H9 (cell line): ENCODE data around the gene KLHL21. TPM values are rescaled to one million over a fixed set of nuclear protein-coding genes. Genes with fewer than 3 reads are reported as not detected.

Experiments used
- DNase-seq: peaks from one replicate; pipeline ENCODE4 v3.0.0-alpha.2; 2017
- H2AFZ ChIP-seq: one replicate; pipeline ENCODE4 v1.6.1; 2013; ENCODE audit warnings: mild to moderate bottlenecking, low read length, control low read depth, moderate library complexity
- H2AK5ac ChIP-seq: 2 replicates; pipeline ENCODE4 v1.6.1; 2013; ENCODE audit warnings: low read length, control low read depth, mixed read lengths; ENCODE audit not compliant: insufficient read length
- H2BK120ac ChIP-seq: one replicate; pipeline ENCODE4 v1.6.1; 2013; ENCODE audit warnings: low read depth, mild to moderate bottlenecking, low read length, control low read depth, inconsistent platforms; ENCODE audit not compliant: poor library complexity, severe bottlenecking
- H2BK12ac ChIP-seq: 2 replicates; pipeline ENCODE4 v1.6.1; 2013; ENCODE audit warnings: low read length, control low read depth, mixed read lengths, low read depth; ENCODE audit not compliant: insufficient read length
- H2BK15ac ChIP-seq: 2 replicates; pipeline ENCODE4 v1.6.1; 2013; ENCODE audit warnings: low read depth, low read length, control low read depth
- H2BK20ac ChIP-seq: one replicate; pipeline ENCODE4 v1.6.1; 2013; ENCODE audit warnings: low read depth, mild to moderate bottlenecking, low read length, control low read depth, inconsistent platforms; ENCODE audit not compliant: poor library complexity, severe bottlenecking
- H2BK5ac ChIP-seq: 2 replicates; pipeline ENCODE4 v1.6.1; 2013; ENCODE audit warnings: low read length, control low read depth, mixed read lengths; ENCODE audit not compliant: insufficient read length
- H3K14ac ChIP-seq: 2 replicates; pipeline ENCODE4 v1.6.1; 2013; ENCODE audit warnings: low read length, control low read depth; ENCODE audit not compliant: insufficient read depth
- H3K18ac ChIP-seq: 2 replicates; pipeline ENCODE4 v1.6.1; 2013; ENCODE audit warnings: low read depth, mild to moderate bottlenecking, mixed read lengths, low read length, control low read depth; ENCODE audit not compliant: insufficient read length
- H3K23ac ChIP-seq: 2 replicates; pipeline ENCODE4 v1.6.1; 2013; ENCODE audit warnings: low read length, control low read depth, mixed read lengths, low read depth; ENCODE audit not compliant: insufficient read length
- H3K23me2 ChIP-seq: 2 replicates; pipeline ENCODE4 v1.6.1; 2013; ENCODE audit warnings: low read depth, mild to moderate bottlenecking, mixed read lengths, low read length, control low read depth; ENCODE audit not compliant: insufficient read length, poor library complexity, severe bottlenecking
- H3K27ac ChIP-seq: 2 replicates; pipeline ENCODE4 v1.5.1; 2013; ENCODE audit warnings: low read length, control low read depth, mixed read lengths, low read depth; ENCODE audit not compliant: insufficient read length
- H3K27me3 ChIP-seq: 2 replicates; pipeline ENCODE4 v1.6.1; 2013; ENCODE audit warnings: low read length, control low read depth, inconsistent platforms; ENCODE audit not compliant: insufficient read depth
- H3K4ac ChIP-seq: 2 replicates; pipeline ENCODE4 v1.6.1; 2013; ENCODE audit warnings: low read depth, mild to moderate bottlenecking, control low read depth, inconsistent platforms, low read length, moderate library complexity
- H3K4me1 ChIP-seq: 2 replicates; pipeline ENCODE4 v1.6.1; 2013; ENCODE audit warnings: low read length, control low read depth, inconsistent platforms; ENCODE audit not compliant: insufficient read depth
- H3K4me2 ChIP-seq: 2 replicates; pipeline ENCODE4 v1.6.1; 2013; ENCODE audit warnings: low read length, control low read depth, mixed read lengths; ENCODE audit not compliant: insufficient read length, insufficient read depth
- H3K56ac ChIP-seq: 2 replicates; pipeline ENCODE4 v1.6.1; 2013; ENCODE audit warnings: low read depth, mild to moderate bottlenecking, mixed read lengths, low read length, control low read depth; ENCODE audit not compliant: insufficient read length
- H3K79me1 ChIP-seq: 2 replicates; pipeline ENCODE4 v1.6.1; 2013; ENCODE audit warnings: low read depth, mild to moderate bottlenecking, moderate library complexity, low read length, control low read depth, inconsistent platforms; ENCODE audit not compliant: insufficient read depth, poor library complexity, severe bottlenecking
- H3K79me2 ChIP-seq: 2 replicates; pipeline ENCODE4 v1.6.1; 2013; ENCODE audit warnings: low read length, control low read depth, inconsistent platforms; ENCODE audit not compliant: insufficient read depth
- H3K9ac ChIP-seq: 2 replicates; pipeline ENCODE4 v1.6.1; 2013; ENCODE audit warnings: low read length, control low read depth, mixed read lengths; ENCODE audit not compliant: insufficient read length; ENCODE audit errors: extremely low read depth
- H3K9me3 ChIP-seq: one replicate; pipeline ENCODE4 v1.6.1; 2013; ENCODE audit warnings: low read depth, low read length, inconsistent platforms; ENCODE audit not compliant: control insufficient read depth
- H3T11ph ChIP-seq: one replicate; pipeline ENCODE4 v1.6.1; 2013; ENCODE audit warnings: mild to moderate bottlenecking, low read length, control low read depth, inconsistent platforms
- H4K20me1 ChIP-seq: one replicate; pipeline ENCODE4 v1.6.1; 2013; ENCODE audit not compliant: control insufficient read depth, insufficient read length, insufficient read depth
- H4K5ac ChIP-seq: 2 replicates; pipeline ENCODE4 v1.6.1; 2013; ENCODE audit warnings: low read depth, mild to moderate bottlenecking, mixed read lengths, low read length, control low read depth; ENCODE audit not compliant: insufficient read length
- H4K8ac ChIP-seq: replicated peaks from 2 replicates; pipeline ENCODE4 v1.6.1; 2013; ENCODE audit warnings: low read length, control low read depth, mixed read lengths, low read depth; ENCODE audit not compliant: insufficient read length
- H4K91ac ChIP-seq: 2 replicates; pipeline ENCODE4 v1.6.1; 2013; ENCODE audit warnings: low read depth, mild to moderate bottlenecking, moderate library complexity, mixed read lengths, low read length, control low read depth; ENCODE audit not compliant: insufficient read length
- H3K27ac Mint-ChIP-seq, 3 experiments: 2 replicates in 2 of 3; 3 replicates in 1 of 3; pipeline ENCODE4 v1.8.0; 2020 to 2021; ENCODE audit warnings: mixed read lengths in 3 of 3, mild to moderate bottlenecking in 1 of 3, moderate library complexity in 1 of 3
- H3K27me3 Mint-ChIP-seq: 2 replicates; pipeline ENCODE4 v1.8.0; 2021; ENCODE audit warnings: low read depth, mild to moderate bottlenecking, moderate library complexity, mixed read lengths
- H3K36me3 Mint-ChIP-seq, 3 experiments: 2 replicates in 2 of 3; 3 replicates in 1 of 3; pipeline ENCODE4 v1.8.0; 2020 to 2021; ENCODE audit warnings: low read depth in 3 of 3, mixed read lengths in 3 of 3; ENCODE audit not compliant: insufficient read depth in 1 of 3
- H3K4me1 Mint-ChIP-seq, 2 experiments: 2 replicates each; pipeline ENCODE4 v1.8.0; 2020; ENCODE audit warnings: mixed read lengths in 2 of 2
- H3K4me3 Mint-ChIP-seq, 2 experiments: 2 replicates in 1 of 2; 3 replicates in 1 of 2; pipeline ENCODE4 v1.8.0; 2020 to 2021; ENCODE audit warnings: mild to moderate bottlenecking in 2 of 2, mixed read lengths in 2 of 2, moderate library complexity in 1 of 2
- H3K9me3 Mint-ChIP-seq, 2 experiments: 2 replicates in 1 of 2; 3 replicates in 1 of 2; pipeline ENCODE4 v1.8.0; 2020; ENCODE audit warnings: mild to moderate bottlenecking in 2 of 2, mixed read lengths in 2 of 2, moderate library complexity in 1 of 2
- CTCF ChIP-seq: fragments of 200-600 bp; sonication (generic); conservative IDR thresholded peaks from 3 replicates; pipeline ENCODE4 v1.8.0; 2021; ENCODE audit warnings: antibody characterized with exemption, mild to moderate bottlenecking
- WGBS: extraction: QIAGEN DNeasy Blood & Tissue Kit; methylation state at CpG from one replicate; pipeline ENCODE4 v1.1.7; 2013; ENCODE audit warnings: missing lambda C conversion rate, low lambda C conversion rate, mixed read lengths; ENCODE audit not compliant: insufficient read length; ENCODE audit errors: extremely low coverage; 5-methylcytosine and 5-hydroxymethylcytosine counted together
- total RNA-seq: library from RNA; stranded (reverse); gene quantifications from 2 replicates; pipeline ENCODE4 v1.2.1, GENCODE V29; 2021

The KLHL21 gene
- total RNA-seq, 1 experiment from 2014 or later = 31.9 TPM

- Histone ChIP-seq H4K8ac (no peak overlapping the region), H3K4me1 (no peaks in the 10 kb centered on the region)
- no peak for DNase-seq
Observed at GRCh38 chr1:6614929-6615785, 12.5 kb upstream of the KLHL21 start.

More at GRCh38 chr1:6614929-6615785, 12.5 kb upstream of the KLHL21 start:
- H2BK5ac ChIP-seq = no peak overlapping the region
- H3T11ph ChIP-seq = no peak overlapping the region
- H3K56ac ChIP-seq = no peak overlapping the region
- H3K79me2 ChIP-seq = peaks cover 15% of the 10 kb centered on the region; the same call in 1 of the 2 replicates
- H3K27me3 Mint-ChIP-seq = peaks cover 14% of the 10 kb centered on the region
- H2BK20ac ChIP-seq = no peak overlapping the region
- peaks cover 17% of the 10 kb centered on the region for H3K23me2 ChIP-seq
- H3K18ac ChIP-seq = no peak overlapping the region
- peak overlapping the region; percentile 78 for H3K4me2 ChIP-seq
- peak overlapping the region in 2 of 3 experiments; percentile 37 to 55; a peak in 2 of 7 replicates for H3K27ac Mint-ChIP-seq
- no peak overlapping the region for H4K5ac ChIP-seq
- peak overlapping the region; percentile 89; the same call in 1 of the 2 replicates for H3K14ac ChIP-seq
- H2AFZ ChIP-seq = no peak overlapping the region
- no peak overlapping the region for H2AK5ac ChIP-seq
- H2BK120ac ChIP-seq = no peak overlapping the region
- peak overlapping the region; percentile 33 for H3K9ac ChIP-seq
- TF ChIP-seq CTCF = no peak
- H3K27ac ChIP-seq = no peak overlapping the region
- no peaks in the 10 kb centered on the region for H3K27me3 ChIP-seq
- no peaks in the 10 kb centered on the region for H3K9me3 Mint-ChIP-seq
- H3K79me1 ChIP-seq = peaks cover 9% of the 10 kb centered on the region
- no peaks in the 10 kb centered on the region for H3K9me3 ChIP-seq
- H2BK12ac ChIP-seq = no peak overlapping the region
- no peaks in the 10 kb centered on the region for H4K20me1 ChIP-seq
- no peak overlapping the region for H3K4ac ChIP-seq
- H4K91ac ChIP-seq = no peak overlapping the region
- peak overlapping the region; percentile 75 to 83 for H3K4me3 Mint-ChIP-seq
- peaks cover 13 to 41% (median 32%) of the 10 kb centered on the region in 3 experiments; a peak in 6 of 7 replicates for H3K36me3 Mint-ChIP-seq
- no CpG with 5 or more reads among the region's 82 CpGs for WGBS
- peaks cover 13 to 15% of the 10 kb centered on the region in 2 experiments for H3K4me1 Mint-ChIP-seq
- H2BK15ac ChIP-seq = no peak overlapping the region
- H3K23ac ChIP-seq = no peak overlapping the region
